ENCODE results near the gene SLC66A1.

DNA sequence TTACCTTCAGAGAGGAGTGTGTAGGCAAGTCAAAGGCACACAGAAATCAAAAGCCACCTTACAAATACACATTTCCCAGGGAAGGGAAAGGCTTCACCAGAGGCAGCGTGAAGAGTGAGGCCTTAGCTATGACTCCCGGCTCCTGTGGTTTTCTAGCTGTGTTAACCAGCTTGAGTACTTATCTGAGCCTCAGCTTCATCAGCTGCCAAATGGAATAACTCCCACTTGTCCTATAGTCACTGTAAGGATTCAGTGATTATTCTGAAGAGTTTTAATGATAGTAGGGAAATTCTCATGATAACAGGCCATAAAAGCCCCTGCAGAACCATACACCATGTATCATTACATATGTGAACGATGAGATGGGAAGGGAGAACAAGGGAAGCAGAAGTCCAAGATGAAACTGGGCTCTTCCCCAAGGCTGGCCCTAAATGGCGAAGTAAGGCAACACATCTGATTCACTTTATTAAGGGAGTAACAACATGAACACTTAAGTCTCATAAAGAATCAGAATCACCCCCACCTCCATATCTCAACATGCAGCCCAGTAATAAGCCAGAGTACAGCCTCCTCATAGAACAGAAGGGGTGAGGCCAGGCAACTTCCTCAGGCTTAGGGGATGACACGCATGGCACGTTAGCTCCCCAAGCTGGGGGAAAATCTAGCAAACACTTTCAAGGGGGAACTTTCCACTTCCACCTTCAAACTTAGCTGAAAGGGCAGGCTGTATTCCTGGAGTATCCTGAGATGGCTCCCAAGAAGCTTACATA, 63.7 kb downstream of the SLC66A1 start:
- TF ChIP-seq, protein P1, sequence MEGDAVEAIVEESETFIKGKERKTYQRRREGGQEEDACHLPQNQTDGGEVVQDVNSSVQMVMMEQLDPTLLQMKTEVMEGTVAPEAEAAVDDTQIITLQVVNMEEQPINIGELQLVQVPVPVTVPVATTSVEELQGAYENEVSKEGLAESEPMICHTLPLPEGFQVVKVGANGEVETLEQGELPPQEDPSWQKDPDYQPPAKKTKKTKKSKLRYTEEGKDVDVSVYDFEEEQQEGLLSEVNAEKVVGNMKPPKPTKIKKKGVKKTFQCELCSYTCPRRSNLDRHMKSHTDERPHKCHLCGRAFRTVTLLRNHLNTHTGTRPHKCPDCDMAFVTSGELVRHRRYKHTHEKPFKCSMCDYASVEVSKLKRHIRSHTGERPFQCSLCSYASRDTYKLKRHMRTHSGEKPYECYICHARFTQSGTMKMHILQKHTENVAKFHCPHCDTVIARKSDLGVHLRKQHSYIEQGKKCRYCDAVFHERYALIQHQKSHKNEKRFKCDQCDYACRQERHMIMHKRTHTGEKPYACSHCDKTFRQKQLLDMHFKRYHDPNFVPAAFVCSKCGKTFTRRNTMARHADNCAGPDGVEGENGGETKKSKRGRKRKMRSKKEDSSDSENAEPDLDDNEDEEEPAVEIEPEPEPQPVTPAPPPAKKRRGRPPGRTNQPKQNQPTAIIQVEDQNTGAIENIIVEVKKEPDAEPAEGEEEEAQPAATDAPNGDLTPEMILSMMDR (IDR thresholded peaks at IDR 0.05) = no peak
- TF ChIP-seq EP300 (IDR thresholded peaks at IDR 0.05) = no peak
- TF ChIP-seq POLR2A (IDR thresholded peaks at IDR 0.05) = no peak
